Islet precursor cell (in vitro differentiated cells): ENCODE measurements around the gene PNMA3.
"Not testable (repeated sequence)": the region's sequence is repeated elsewhere in the genome, so short reads cannot be mapped to it uniquely, and the experiment has no call there.

Experiments used
- DNase-seq: peaks from one replicate; pipeline ENCODE4 v3.0.0-alpha.2; 2018

The PNMA3 gene

GRCh38 chrX:153074262-153074899 lies 18.1 kb downstream of the PNMA3 start:
- no peak for DNase-seq

GRCh38 chrX:153074935-153075334 lies 18.7 kb downstream of the PNMA3 start:
- no peak for DNase-seq

GRCh38 chrX:153075366-153075765 lies 19.1 kb downstream of the PNMA3 start:
- DNase-seq = no peak

DNA sequence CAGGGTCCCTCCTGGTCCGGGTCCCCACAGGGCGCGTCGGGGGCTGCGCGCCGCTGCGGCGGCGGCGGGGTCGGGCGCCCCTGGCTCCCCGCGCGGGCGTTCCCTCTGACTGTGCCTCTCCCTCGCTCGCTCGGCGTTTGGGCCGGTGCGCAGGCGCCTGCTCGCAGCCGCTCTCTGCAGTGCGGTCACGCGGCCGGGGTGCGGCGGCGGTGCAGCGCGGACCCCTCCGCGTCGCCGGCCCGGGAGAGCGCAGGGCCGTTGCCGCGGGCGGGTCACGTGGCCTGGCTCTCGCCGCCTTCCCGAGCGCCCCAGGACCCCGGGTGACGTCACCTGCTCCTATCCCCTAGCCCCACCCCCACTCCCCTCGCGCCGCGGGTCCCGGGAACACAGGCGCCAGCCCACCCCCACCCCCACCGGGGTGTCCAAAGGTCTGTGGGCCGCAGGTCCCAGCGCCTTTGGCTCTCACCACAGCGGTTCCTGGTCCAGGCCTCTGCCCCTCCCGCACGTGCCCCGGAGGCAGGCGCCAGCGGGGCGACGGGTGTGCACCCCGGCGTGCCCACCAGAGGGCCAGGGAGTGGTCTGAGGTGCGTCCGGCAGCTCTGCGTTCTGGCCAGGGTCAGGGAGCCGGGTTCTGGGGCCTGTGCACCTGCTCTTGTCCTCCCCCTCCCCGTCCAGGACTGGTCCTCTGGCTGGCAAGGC lies 21.3 kb downstream of the PNMA3 start:
- DNase-seq = not testable (repeated sequence)

DNA sequence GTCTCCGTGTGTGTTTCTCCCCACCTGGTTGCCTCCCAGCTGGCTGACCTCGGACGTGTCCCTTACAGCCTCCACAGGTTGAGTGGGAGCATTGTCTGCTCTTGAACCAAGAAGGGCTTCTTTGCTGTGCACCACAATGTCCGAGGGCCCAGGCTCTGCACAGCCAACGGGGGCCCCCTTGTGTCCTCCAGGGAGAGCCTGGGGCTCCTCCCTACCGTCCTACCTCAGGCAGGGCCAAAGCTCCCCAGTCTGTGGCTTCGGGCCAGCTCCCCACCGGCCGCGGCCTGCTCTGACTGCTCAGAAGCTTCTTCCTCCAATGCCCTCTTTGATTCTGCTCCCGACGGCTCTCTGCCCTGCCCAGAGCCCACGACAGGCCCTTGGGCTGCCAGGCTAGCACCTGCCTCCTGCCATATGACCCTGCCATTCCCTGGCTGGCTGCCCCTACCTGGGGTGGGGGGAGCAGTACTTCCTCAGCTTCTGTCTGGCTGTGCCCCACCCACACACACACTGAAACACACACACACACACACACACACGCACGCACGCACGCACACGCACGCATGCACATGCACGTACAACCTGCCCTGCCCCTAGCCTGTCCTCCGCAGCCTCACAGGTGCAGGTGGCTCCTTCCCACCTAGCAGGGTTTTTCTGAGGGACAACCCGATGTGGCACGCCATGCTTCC lies 27.1 kb downstream of the PNMA3 start:
- DNase-seq = not testable (repeated sequence)

GRCh38 chrX:153102418-153102817 lies 46.1 kb downstream of the PNMA3 start:
- no peak for DNase-seq

DNA sequence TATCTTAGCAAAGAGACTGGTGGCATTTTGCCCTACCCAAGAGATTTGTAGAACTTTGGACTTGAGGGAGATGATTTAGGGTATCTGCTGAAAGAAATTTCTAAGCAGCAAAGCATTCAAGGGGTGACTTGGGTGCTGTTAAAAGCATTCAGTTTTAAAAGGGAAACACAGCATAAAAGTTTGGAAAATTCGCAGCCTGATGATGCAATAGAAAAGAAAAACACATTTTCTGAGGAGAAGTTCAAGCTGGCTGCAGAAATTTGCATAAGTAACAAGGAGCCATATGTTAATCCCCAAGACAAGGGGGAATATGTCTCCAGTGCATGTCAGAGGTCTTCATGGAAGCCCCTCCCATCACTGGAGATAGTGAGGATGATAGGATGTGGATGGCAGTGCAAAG lies 48.7 kb downstream of the PNMA3 start:
- not testable (repeated sequence) for DNase-seq

DNA sequence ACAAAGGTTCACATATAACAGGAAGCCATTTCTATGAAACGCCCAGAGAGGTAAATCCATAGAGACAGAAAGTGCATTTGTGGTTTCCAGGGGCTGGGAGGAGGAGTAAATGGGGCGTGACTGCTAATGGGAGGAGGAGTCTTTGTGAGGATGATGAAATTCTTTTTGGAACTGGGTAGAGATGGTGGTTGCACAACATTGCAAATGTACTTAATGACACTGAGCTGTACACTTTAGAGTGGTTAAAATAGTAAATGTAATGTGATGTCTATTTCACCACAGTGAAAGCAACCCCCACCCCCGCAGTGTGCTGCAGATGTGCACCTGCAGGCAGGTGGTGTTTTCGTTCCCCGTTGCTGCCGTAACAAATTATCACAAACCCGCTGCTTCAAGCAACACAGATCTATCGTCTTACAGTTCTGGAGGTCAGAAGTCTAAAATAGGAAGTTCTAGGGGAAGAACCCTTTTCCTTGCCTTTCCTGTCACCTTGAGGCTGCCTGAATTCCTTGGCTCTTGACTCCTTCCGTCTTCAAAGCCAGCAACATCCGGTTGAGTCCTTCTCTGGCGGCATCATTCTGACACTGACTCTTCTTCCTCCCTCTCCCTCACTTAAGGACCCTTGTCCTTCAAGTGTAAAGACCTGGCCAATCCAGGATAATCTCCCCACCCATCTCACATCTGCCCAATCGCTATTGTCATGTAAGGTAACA lies 50.0 kb downstream of the PNMA3 start:
- DNase-seq = not testable (repeated sequence)
